Pancreas (tissue), 10 donors: ENCODE measurements around the gene RNF25. TPM values are rescaled to one million over a fixed set of nuclear protein-coding genes. Genes with fewer than 3 reads are reported as not detected.

Source experiments
- ATAC-seq, 4 donors: fragments of 200-7000 bp; cut with Tn5 transposase; one replicate each; pipeline versions ENCODE4 v1.8.0 to v1.9.1; 2020; ENCODE audit warnings: mild to moderate bottlenecking in 4 of 4, moderate library complexity in 4 of 4
- DNase-seq, 6 donors: peaks; one replicate each; pipeline ENCODE4 v3.0.0-alpha.2; 2020
- FAIRE-seq: peaks from 2 replicates; lab custom pipeline; 2012; peaks lifted over from hg19 to GRCh38; lab: Jason Lieb, UNC
- H3K27ac ChIP-seq, 4 donors: fragments of 200-600 bp; sonication (generic); 1 replicate in 3 of 4; 2 replicates in 1 of 4; pipeline versions ENCODE4 v1.5.0 to v1.8.0; 2020
- H3K27me3 ChIP-seq, 4 donors: fragments of 200-600 bp; one replicate each; pipeline ENCODE4 v1.8.0; 2021
- H3K36me3 ChIP-seq, 3 donors: fragments of 200-600 bp; sonication (generic) in 1 of 3; one replicate each; pipeline versions ENCODE4 v1.5.0 to v1.8.0; 2020 to 2021
- H3K4me1 ChIP-seq, 3 donors: fragments of 200-600 bp; one replicate each; pipeline ENCODE4 v1.8.0; 2021
- H3K4me3 ChIP-seq, 4 donors: fragments of 200-600 bp; sonication (generic) in 2 of 4; one replicate each; pipeline versions ENCODE4 v1.5.0 to v1.8.0; 2020 to 2021
- H3K9me3 ChIP-seq, 4 donors: fragments of 200-600 bp; one replicate each; pipeline ENCODE4 v1.8.0; 2021
- WGBS, 2 donors: extraction: QIAGEN DNeasy Blood & Tissue Kit; methylation state at CpG; one replicate each; pipeline ENCODE4 v1.1.7; 2013; 5-methylcytosine and 5-hydroxymethylcytosine counted together
- intact Hi-C, 3 donors: fragments of 100-400 bp; cut with DNase I; formaldehyde crosslinking; loops; one replicate each; pipeline versions ENCODE4 v1.11.1 to v1.14.2; 2022
- polyA plus RNA-seq, 2 donors: library from polyadenylated mRNA; stranded (reverse); fragments of 200-250 nt; gene quantifications; one replicate each; pipeline ENCODE4 v1.2.3, GENCODE V29; 2013
- total RNA-seq, 6 donors: library from RNA; stranded (reverse); fragmentation: NEBNext Ultra II Directional in 4 of 6; extraction: Animal tissue kit (Norgen Biotek cat#: 25700) in 4 of 6; gene quantifications; one replicate each; pipeline versions ENCODE4 v1.2.1 to v1.2.4, GENCODE V29; 2021 to 2023
- TF ChIP-seq, protein P1 (sequence below), 4 donors: fragments of 200-600 bp; sonication (generic) in 3 of 4; IDR thresholded peaks; one replicate each; pipeline versions ENCODE4 v1.5.0 to v1.8.0; 2021; ENCODE audit warnings: antibody characterized with exemption in 4 of 4
- donor health status: healthy with polysubstance abuse.
- donor health status: DM: no; HTN: no; CAD: no; lungs with moderate emphysema.
- donor health status: DM: no; HTN: no; CAD: no.
- donor health status: control.
- donor health status: control.
- donor health status: Bipolar disorder and iron deficiency.
- donor health status: DM: yes; HTN: yes; CAD: no.
- donor health status: DM: no; HTN: no; CAD: no.
- donor health status: DM: no; HTN: no; CAD: no.
- donor health status: DM: yes; HTN: yes; CAD: no.

Gene RNF25
- total and polyA plus RNA-seq, 8 donors, result 4.5 to 28.8 (median 9.3) TPM

DNA sequence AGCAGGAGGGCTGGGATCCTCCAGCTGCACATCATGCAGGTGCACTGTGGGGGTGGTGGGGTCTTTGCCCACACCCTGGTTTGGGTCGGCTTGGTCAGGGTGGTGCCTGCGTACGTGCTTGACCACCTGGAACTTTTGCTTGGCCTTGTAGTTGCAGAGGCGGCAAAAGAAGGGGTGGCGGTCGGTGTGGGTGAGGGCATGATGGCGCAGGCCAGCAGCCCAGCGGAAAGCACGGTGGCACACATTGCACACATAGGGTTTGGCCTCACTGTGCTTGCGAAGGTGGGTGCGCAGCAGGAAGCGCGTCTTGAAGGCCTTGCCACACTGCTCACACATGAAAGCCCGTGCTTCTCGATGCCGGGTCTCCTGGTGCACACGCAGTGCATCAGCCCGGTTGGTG lies 33.4 kb downstream of the RNF25 start:
- ATAC-seq (no peak), DNase-seq (no peak), FAIRE-seq (no peak)
- no peak overlapping the region for H3K4me3 ChIP-seq
- intact Hi-C loops, result no loop called here
- no peaks in the 10 kb centered on the region for H3K27me3 ChIP-seq
- H3K4me1 ChIP-seq, result no peaks in the 10 kb centered on the region
- TF ChIP-seq, protein P1, sequence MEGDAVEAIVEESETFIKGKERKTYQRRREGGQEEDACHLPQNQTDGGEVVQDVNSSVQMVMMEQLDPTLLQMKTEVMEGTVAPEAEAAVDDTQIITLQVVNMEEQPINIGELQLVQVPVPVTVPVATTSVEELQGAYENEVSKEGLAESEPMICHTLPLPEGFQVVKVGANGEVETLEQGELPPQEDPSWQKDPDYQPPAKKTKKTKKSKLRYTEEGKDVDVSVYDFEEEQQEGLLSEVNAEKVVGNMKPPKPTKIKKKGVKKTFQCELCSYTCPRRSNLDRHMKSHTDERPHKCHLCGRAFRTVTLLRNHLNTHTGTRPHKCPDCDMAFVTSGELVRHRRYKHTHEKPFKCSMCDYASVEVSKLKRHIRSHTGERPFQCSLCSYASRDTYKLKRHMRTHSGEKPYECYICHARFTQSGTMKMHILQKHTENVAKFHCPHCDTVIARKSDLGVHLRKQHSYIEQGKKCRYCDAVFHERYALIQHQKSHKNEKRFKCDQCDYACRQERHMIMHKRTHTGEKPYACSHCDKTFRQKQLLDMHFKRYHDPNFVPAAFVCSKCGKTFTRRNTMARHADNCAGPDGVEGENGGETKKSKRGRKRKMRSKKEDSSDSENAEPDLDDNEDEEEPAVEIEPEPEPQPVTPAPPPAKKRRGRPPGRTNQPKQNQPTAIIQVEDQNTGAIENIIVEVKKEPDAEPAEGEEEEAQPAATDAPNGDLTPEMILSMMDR (IDR thresholded peaks at IDR 0.05), result no peak
- H3K36me3 ChIP-seq, result peaks cover 3 to 74% (median 24%) of the 10 kb centered on the region in 3 donors
- no peaks in the 10 kb centered on the region for H3K9me3 ChIP-seq
- H3K27ac ChIP-seq, result no peak overlapping the region
- WGBS, 2 donors, result 96% methylated on average over 18 of the region's 18 CpGs

- TF ChIP-seq, protein P1 (IDR thresholded peaks at IDR 0.05), result no peak
- H3K36me3 ChIP-seq, result peaks cover 0 to 61% (median 24%) of the 10 kb centered on the region in 3 donors
- FAIRE-seq (no peak), ATAC-seq (no peak), DNase-seq (no peak)
- no peaks in the 10 kb centered on the region for H3K27me3 ChIP-seq
- no peak overlapping the region for H3K4me3 ChIP-seq
- 91 to 94% methylated on average over 5 of the region's 5 CpGs for WGBS, 2 donors
- no peaks in the 10 kb centered on the region for H3K4me1 ChIP-seq
- H3K9me3 ChIP-seq, result no peaks in the 10 kb centered on the region
- intact Hi-C loops, result no loop called here
- H3K27ac ChIP-seq, result no peak overlapping the region
Measured at GRCh38 chr2:218635719-218636118, 36.1 kb downstream of the RNF25 start.

DNA sequence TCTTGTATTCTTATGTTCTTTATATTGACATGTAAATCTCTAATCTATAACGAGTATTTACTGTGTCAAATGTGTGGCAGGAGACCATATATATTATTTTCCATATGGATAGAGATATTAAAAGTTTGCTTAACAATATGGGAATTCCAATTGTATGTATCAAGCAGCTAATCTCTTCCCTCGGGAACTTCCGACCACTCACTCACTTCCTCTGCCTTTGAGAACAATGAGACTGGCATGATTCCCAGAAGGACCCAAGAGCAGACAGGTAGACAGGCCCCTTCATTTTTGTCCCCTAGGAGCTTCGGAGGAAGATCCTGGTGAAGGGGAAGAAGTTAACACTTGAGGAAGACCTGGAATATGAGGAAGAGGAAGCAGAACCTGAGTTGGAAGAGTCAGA lies 40.0 kb downstream of the RNF25 start:
- peaks cover 0 to 28% (median 10%) of the 10 kb centered on the region in 3 donors for H3K36me3 ChIP-seq
- WGBS, 2 donors, result 41 to 42% methylated on average over 4 of the region's 4 CpGs
- FAIRE-seq, result no peak

GRCh38 chr2:218627939-218628338 lies 43.9 kb downstream of the RNF25 start:
- WGBS, 2 donors, result 82 to 95% methylated on average over 4 of the region's 4 CpGs
- H3K27ac ChIP-seq, result no peak overlapping the region
- H3K9me3 ChIP-seq, result no peaks in the 10 kb centered on the region
- no peak for DNase-seq
- H3K27me3 ChIP-seq, result no peaks in the 10 kb centered on the region
- no peaks in the 10 kb centered on the region for H3K4me1 ChIP-seq
- TF ChIP-seq, protein P1 (IDR thresholded peaks at IDR 0.05), result no peak
- intact Hi-C loops, result no loop called here
- no peak overlapping the region for H3K4me3 ChIP-seq
- H3K36me3 ChIP-seq, result no peaks in the 10 kb centered on the region
- no peak for ATAC-seq
- FAIRE-seq, result no peak

More for the DNA sequence above, 40.0 kb downstream of the RNF25 start:
- intact Hi-C loops, result no loop called here
- Histone ChIP-seq H3K4me1 (no peaks in the 10 kb centered on the region), H3K9me3 (no peaks in the 10 kb centered on the region), H3K27ac (no peak overlapping the region), H3K27me3 (no peaks in the 10 kb centered on the region), H3K4me3 (no peak overlapping the region)
- no peak for ATAC-seq
- TF ChIP-seq, protein P1 (IDR thresholded peaks at IDR 0.05), result no peak
- DNase-seq, result no peak

GRCh38 chr2:218626369-218626768 lies 45.4 kb downstream of the RNF25 start:
- DNase-seq, result no peak
- TF ChIP-seq, protein P1 (IDR thresholded peaks at IDR 0.05), result no peak
- 80 to 84% methylated on average over 4 of the region's 4 CpGs for WGBS, 2 donors
- Histone ChIP-seq H3K27me3 (no peaks in the 10 kb centered on the region), H3K9me3 (no peaks in the 10 kb centered on the region), H3K4me3 (no peak overlapping the region), H3K27ac (no peak overlapping the region), H3K4me1 (no peaks in the 10 kb centered on the region), H3K36me3 (no peaks in the 10 kb centered on the region)
- FAIRE-seq, result no peak
- ATAC-seq, result no peak
- intact Hi-C loops, result no loop called here
